ES-I3 (cell line): ENCODE results near the gene GDE1.

Experiments used
- H3K36me3 ChIP-seq: 2 replicates; pipeline ENCODE4 v1.6.1; 2013; ENCODE audit warnings: mild to moderate bottlenecking, low read length, control low read depth, moderate library complexity; ENCODE audit not compliant: insufficient read depth
- H3K4me1 ChIP-seq: 2 replicates; pipeline ENCODE4 v1.6.1; 2013; ENCODE audit warnings: mild to moderate bottlenecking, control low read depth, low read length; ENCODE audit not compliant: insufficient read depth
- H3K9ac ChIP-seq: 2 replicates; pipeline ENCODE4 v1.6.1; 2013; ENCODE audit warnings: low read depth, mild to moderate bottlenecking, low read length, moderate library complexity
- H3K9me3 ChIP-seq: 2 replicates; pipeline ENCODE4 v1.6.1; 2013; ENCODE audit warnings: mild to moderate bottlenecking, low read length, moderate library complexity; ENCODE audit not compliant: control insufficient read depth, insufficient read depth

The GDE1 gene

GRCh38 chr16:19486750-19487325 lies 35.1 kb downstream of the GDE1 start:
- no peaks in the 10 kb centered on the region for H3K36me3 ChIP-seq
- no peak overlapping the region for H3K9ac ChIP-seq
- peaks cover 12% of the 10 kb centered on the region for H3K4me1 ChIP-seq
- no peaks in the 10 kb centered on the region for H3K9me3 ChIP-seq

DNA sequence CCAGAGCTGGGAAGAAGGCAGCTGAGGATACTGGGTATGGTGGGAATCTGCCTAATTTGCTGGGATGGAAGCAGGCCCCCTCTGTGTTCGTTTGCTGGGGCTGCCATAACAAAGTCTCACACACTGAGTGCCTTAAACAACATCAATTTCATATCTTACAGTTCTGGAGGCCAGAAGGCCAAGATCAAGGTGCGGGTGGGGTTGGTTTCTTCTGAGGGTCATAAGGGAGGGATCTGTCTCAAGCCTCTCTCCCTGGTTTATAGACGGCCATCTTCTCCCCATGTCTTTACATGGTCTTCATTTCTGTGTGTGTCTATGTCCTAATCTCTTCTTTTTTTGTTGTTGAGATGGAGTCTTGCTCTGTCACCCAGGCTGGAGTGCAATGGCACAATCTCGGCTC lies 35.8 kb downstream of the GDE1 start:
- Histone ChIP-seq H3K4me1 (peaks cover 12% of the 10 kb centered on the region), H3K36me3 (no peaks in the 10 kb centered on the region), H3K9ac (no peak overlapping the region), H3K9me3 (peaks cover 8% of the 10 kb centered on the region; the same call in 1 of the 2 replicates)

GRCh38 chr16:19485611-19486010 lies 36.3 kb downstream of the GDE1 start:
- peaks cover 12% of the 10 kb centered on the region for H3K4me1 ChIP-seq
- peaks cover 8% of the 10 kb centered on the region; the same call in 1 of the 2 replicates for H3K9me3 ChIP-seq
- H3K36me3 ChIP-seq, result no peaks in the 10 kb centered on the region

DNA sequence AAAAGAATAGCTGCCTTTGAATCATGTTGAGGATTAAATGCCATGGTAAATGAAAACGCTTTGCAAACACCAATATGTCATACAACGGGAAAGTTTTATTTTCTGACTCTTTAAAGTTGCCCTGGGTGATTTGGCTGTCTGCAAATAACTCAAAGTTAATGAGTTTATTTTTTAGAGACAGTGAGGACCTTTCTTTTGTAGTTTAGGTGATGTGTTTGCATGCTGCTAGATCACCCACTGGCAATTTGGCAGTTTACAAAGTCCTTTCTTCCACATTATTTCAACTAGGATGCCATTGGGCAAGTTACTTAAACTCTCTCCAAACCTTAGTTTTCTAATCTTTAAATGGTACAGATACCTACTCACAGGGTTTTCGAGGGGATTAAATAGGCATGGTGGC lies 37.8 kb downstream of the GDE1 start:
- H3K9ac ChIP-seq, result no peak overlapping the region
- peaks cover 8% of the 10 kb centered on the region; the same call in 1 of the 2 replicates for H3K9me3 ChIP-seq
- peaks cover 17% of the 10 kb centered on the region for H3K4me1 ChIP-seq
- no peaks in the 10 kb centered on the region for H3K36me3 ChIP-seq

More at GRCh38 chr16:19485611-19486010, 36.3 kb downstream of the GDE1 start:
- no peak overlapping the region for H3K9ac ChIP-seq

GRCh38 chr16:19482291-19482690 lies 39.6 kb downstream of the GDE1 start:
- peaks cover 8% of the 10 kb centered on the region; the same call in 1 of the 2 replicates for H3K9me3 ChIP-seq
- H3K36me3 ChIP-seq, result no peaks in the 10 kb centered on the region
- H3K4me1 ChIP-seq, result 0 out of 2 replicates have a peak, but pooled peaks cover 5% of the 10 kb centered on the region
- no peak overlapping the region for H3K9ac ChIP-seq

DNA sequence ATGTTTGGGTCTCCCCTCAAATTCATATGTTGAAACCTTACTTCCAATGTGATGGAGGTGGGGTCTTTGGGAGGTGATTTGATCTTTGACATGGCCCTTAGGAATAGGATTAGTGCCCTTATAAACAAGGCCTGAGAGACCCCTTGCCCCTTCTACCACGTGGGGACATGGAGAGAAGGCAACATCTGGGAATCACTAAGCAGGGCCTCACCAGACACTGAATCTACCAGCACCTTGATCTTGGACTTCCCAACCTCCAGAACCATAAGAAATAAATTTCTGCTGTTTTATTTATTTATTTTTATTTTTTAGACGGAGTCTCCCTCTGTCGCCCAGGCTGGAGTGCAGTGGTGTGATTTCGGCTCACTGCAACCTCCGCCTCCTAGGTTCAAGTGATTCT lies 40.1 kb downstream of the GDE1 start:
- H3K4me1 ChIP-seq, result 0 out of 2 replicates have a peak, but pooled peaks cover 5% of the 10 kb centered on the region
- H3K9me3 ChIP-seq, result peaks cover 8% of the 10 kb centered on the region; the same call in 1 of the 2 replicates
- H3K36me3 ChIP-seq, result no peaks in the 10 kb centered on the region
- H3K9ac ChIP-seq, result no peak overlapping the region

DNA sequence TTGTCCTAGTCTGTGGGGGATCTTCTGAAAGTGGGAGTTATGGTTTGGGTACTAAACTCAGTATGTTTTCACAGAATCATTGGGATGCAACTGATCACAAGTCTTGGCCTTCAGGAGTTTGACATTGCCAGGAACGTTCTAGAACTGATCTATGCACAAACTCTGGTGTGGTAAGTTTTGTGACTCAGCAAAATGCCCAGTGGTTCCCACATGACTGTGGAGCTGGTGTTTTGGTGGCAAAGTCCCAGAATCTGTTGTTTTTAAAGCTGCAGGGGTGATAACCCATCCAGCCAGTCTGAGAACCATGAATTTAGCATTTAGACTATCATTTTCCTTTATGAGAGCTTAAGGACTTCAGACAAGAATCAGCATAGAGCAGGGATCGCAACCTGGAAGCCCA lies 40.6 kb downstream of the GDE1 start:
- H3K36me3 ChIP-seq, result no peaks in the 10 kb centered on the region
- peaks cover 8% of the 10 kb centered on the region; the same call in 1 of the 2 replicates for H3K9me3 ChIP-seq
- H3K9ac ChIP-seq, result no peak overlapping the region
- 0 out of 2 replicates have a peak, but pooled peaks cover 5% of the 10 kb centered on the region for H3K4me1 ChIP-seq

GRCh38 chr16:19479302-19479721 lies 42.6 kb downstream of the GDE1 start:
- Histone ChIP-seq H3K9ac (no peak overlapping the region), H3K4me1 (0 out of 2 replicates have a peak, but pooled peaks cover 5% of the 10 kb centered on the region), H3K36me3 (no peaks in the 10 kb centered on the region), H3K9me3 (peaks cover 8% of the 10 kb centered on the region; the same call in 1 of the 2 replicates)

DNA sequence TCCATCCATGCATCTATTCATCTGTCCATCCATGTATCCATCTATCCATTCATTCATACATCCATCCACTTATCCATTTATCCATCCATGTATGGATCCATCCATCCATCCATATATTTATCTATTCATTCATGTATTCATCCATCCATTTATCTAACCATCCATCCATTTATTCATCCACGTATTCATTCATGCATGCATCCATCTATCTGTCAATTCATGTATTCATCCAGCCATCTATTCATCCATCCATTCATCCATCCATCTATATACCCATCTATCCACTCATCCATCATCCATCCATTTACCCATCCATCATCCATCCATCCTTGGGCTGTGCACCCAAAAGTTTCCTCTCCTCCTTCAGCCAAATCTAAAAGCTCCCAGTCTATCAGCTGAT lies 43.4 kb downstream of the GDE1 start:
- H3K4me1 ChIP-seq, result 0 out of 2 replicates have a peak, but pooled peaks cover 5% of the 10 kb centered on the region
- no peak overlapping the region; the same call in 1 of the 2 replicates for H3K9ac ChIP-seq
- H3K36me3 ChIP-seq, result no peaks in the 10 kb centered on the region
- H3K9me3 ChIP-seq, result peaks cover 8% of the 10 kb centered on the region; the same call in 1 of the 2 replicates

GRCh38 chr16:19474617-19475016 lies 47.3 kb downstream of the GDE1 start:
- H3K9me3 ChIP-seq, result no peaks in the 10 kb centered on the region
- no peaks in the 10 kb centered on the region for H3K36me3 ChIP-seq
- H3K9ac ChIP-seq, result no peak overlapping the region
- H3K4me1 ChIP-seq, result 0 out of 2 replicates have a peak, but pooled peaks cover 5% of the 10 kb centered on the region

DNA sequence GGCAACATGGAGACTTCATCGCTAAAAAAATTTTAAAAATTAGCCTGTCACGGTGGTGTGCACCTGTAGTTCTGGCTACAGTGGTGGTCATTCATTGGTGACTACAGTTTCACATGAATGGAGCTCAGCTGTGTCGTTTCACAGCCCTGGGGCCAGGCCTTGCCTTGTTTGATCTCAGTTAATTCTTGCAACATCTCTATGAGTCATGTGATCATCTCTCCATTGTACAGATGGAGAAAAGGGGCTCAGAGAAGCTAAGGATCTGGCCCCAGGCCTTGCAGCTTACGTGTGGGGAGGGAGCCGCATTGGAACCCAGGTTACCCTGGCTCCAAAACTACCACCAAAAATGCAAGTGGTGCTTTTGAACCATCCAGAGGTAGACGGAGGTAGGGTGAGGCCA lies 49.4 kb downstream of the GDE1 start:
- H3K36me3 ChIP-seq, result no peaks in the 10 kb centered on the region
- H3K9me3 ChIP-seq, result no peaks in the 10 kb centered on the region
- H3K9ac ChIP-seq, result no peak overlapping the region
- H3K4me1 ChIP-seq, result no peaks in the 10 kb centered on the region

DNA sequence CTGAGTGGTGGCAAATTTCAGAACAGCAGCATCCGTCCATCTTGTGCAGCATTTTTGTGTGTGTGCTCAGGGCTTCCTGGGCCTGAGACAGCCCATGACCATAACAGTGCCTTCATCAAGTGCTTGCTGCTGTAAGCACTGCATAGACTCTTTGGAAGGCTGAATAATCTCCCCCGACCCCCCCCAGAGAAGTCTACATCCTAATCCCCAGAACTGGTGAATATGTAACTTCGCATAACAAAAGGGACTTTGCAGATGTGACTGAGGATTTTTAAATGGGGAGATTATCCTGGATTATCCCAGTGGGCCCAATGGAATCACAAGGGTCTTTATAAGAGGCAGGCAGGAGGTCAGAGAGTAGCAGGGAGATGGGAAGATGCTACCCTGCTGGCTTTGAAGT lies 53.6 kb downstream of the GDE1 start:
- Histone ChIP-seq H3K9ac (no peak overlapping the region), H3K36me3 (no peaks in the 10 kb centered on the region), H3K9me3 (no peaks in the 10 kb centered on the region), H3K4me1 (no peaks in the 10 kb centered on the region)

DNA sequence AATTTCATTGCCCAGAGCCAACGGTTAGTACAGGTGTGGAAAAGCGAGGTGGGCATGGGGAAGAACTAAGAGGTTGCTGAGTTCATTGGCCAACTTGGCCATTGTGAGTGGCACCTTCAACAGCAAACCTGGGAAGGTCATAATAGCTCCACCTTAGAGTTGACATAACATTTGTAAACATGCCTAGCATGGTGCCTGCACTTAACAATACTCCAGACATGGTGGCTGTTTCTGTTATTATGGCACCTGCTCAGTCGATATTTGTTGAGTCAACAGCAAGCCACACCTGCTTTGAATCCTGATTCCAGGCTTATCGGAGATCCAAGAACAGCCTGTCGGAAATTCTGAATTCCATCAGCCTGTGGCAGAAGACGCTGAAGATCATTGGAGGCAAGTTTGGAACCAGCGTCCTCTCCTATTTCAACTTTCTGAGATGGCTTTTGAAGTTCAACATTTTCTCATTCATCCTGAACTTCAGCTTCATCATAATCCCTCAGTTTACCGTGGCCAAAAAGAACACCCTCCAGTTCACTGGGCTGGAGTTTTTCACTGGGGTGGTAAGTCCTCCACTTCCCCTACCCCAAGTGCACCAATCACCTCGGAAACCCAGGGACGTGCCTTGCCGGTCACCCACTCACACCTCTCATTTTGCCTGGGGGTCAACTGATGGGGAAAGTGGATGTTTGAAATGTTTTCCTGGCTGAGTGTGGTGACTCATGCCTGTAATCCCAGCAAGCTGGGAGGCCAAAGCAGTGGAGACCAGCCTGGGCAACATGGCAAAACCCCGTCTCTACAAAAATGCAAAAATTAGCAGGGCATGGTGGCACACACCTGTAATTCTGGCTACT lies 58.2 kb downstream of the GDE1 start:
- Histone ChIP-seq H3K4me1 (no peaks in the 10 kb centered on the region), H3K9ac (no peak overlapping the region), H3K36me3 (no peaks in the 10 kb centered on the region), H3K9me3 (no peaks in the 10 kb centered on the region)

DNA sequence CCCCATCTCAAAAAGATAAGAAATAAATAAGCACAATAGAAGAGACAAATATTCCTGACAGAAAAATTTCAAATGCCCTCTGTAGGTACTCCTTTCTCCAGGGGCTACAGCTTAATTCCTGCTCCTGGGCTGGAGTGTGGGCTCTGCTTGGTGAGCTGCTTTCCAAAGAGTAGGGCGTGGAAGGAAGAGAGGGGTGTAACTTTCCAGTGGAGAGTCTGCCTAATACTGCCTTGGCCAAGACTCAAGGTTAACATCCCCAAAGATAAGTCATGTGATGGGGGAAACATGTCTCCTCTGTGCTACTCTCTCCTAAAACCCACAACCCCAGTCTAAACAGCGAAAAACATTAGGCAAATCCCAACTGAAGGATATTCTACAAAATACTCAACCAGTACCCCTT lies 61.5 kb downstream of the GDE1 start:
- no peaks in the 10 kb centered on the region for H3K4me1 ChIP-seq
- H3K36me3 ChIP-seq, result no peaks in the 10 kb centered on the region
- no peak overlapping the region for H3K9ac ChIP-seq
- H3K9me3 ChIP-seq, result no peaks in the 10 kb centered on the region
